Neural crest cell (in vitro differentiated cells): Measurements from ENCODE around the gene FHOD3. TPM values are rescaled to one million over a fixed set of nuclear protein-coding genes. Genes with fewer than 3 reads are reported as not detected.

Experiments used
- DNase-seq: peaks from one replicate; pipeline ENCODE4 v3.0.0; 2021; ENCODE audit warnings: low read depth, mixed read lengths, low spot score
- H3K27ac Mint-ChIP-seq: one replicate; pipeline ENCODE4 v1.8.0; 2021; ENCODE audit warnings: mild to moderate bottlenecking, mixed read lengths; ENCODE audit not compliant: unreplicated experiment
- H3K27me3 Mint-ChIP-seq: 2 replicates; pipeline ENCODE4 v1.8.0; 2021; ENCODE audit warnings: low read depth, mild to moderate bottlenecking, mixed read lengths
- H3K36me3 Mint-ChIP-seq: 2 replicates; pipeline ENCODE4 v1.8.0; 2021; ENCODE audit warnings: low read depth, mild to moderate bottlenecking, mixed read lengths
- H3K4me1 Mint-ChIP-seq: 2 replicates; pipeline ENCODE4 v1.8.0; 2021; ENCODE audit warnings: mixed read lengths
- H3K4me3 Mint-ChIP-seq: one replicate; pipeline ENCODE4 v1.8.0; 2021; ENCODE audit warnings: mild to moderate bottlenecking, mixed read lengths
- H3K9me3 Mint-ChIP-seq: 2 replicates; pipeline ENCODE4 v1.8.0; 2021; ENCODE audit warnings: mixed read lengths
- total RNA-seq: library from RNA; stranded (reverse); gene quantifications from 2 replicates; pipeline ENCODE4 v1.2.1, GENCODE V29; 2021
- TF ChIP-seq, protein P1 (sequence below): fragments of 200-600 bp; sonication (generic); conservative IDR thresholded peaks from 2 replicates; pipeline ENCODE4 v1.5.0; 2021; ENCODE audit warnings: antibody characterized with exemption, mild to moderate bottlenecking

Gene FHOD3
- total RNA-seq, 1 donor from 2014 or later: 28.6 TPM

- Mint-ChIP-seq H3K4me3 (peak within 1 kb of the TSS; percentile 98), H3K27ac (peak within 1 kb of the TSS; percentile 99), H3K4me1 (peaks cover 46% of the 10 kb centered on the region), H3K36me3 (peaks cover 12% of the 10 kb centered on the region), H3K27me3 (no peaks in the 10 kb centered on the region), H3K9me3 (no peaks in the 10 kb centered on the region)
- TF ChIP-seq, protein P1, sequence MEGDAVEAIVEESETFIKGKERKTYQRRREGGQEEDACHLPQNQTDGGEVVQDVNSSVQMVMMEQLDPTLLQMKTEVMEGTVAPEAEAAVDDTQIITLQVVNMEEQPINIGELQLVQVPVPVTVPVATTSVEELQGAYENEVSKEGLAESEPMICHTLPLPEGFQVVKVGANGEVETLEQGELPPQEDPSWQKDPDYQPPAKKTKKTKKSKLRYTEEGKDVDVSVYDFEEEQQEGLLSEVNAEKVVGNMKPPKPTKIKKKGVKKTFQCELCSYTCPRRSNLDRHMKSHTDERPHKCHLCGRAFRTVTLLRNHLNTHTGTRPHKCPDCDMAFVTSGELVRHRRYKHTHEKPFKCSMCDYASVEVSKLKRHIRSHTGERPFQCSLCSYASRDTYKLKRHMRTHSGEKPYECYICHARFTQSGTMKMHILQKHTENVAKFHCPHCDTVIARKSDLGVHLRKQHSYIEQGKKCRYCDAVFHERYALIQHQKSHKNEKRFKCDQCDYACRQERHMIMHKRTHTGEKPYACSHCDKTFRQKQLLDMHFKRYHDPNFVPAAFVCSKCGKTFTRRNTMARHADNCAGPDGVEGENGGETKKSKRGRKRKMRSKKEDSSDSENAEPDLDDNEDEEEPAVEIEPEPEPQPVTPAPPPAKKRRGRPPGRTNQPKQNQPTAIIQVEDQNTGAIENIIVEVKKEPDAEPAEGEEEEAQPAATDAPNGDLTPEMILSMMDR: peak; percentile 66
- DNase-seq: peak; percentile 72
These were observed 531.3 kb downstream of the FHOD3 start, which contains the start of the genes KIAA1328 and TPGS2 for GRCh38 chr18:36828630-36829361. TSS of gene KIAA1328 (plus strand) at chr18:36829127. CDS start at chr18:36829139, 12 bp downstream. TSS of gene TPGS2 (minus strand) at chr18:36829002. CDS start at chr18:36828767, 235 bp downstream.

Other genes starting within 250 kb of the FHOD3 start
- gene RPRD1A, start 230.2 kb upstream of the FHOD3 start, total RNA-seq: 76.2 and 76.3 TPM in 2 replicates
- gene SLC39A6, start 168.4 kb upstream of the FHOD3 start, total RNA-seq: 101 TPM in 2 replicates
- gene ELP2, start 167.8 kb upstream of the FHOD3 start, total RNA-seq: 80.4 and 94.1 TPM in 2 replicates
- 2.6 TPM in 2 replicates for gene MOCOS, start 110.2 kb upstream of the FHOD3 start, total RNA-seq